Effector memory CD4-positive, alpha-beta T cell (primary cell): Measurements from ENCODE around the gene CNGB1.
"Not testable (repeated sequence)": the region's sequence is repeated elsewhere in the genome, so short reads cannot be mapped to it uniquely, and the experiment has no call there.

Experiments
- DNase-seq, 3 donors: peaks; one replicate each; pipeline ENCODE4 v3.0.0-alpha.2; 2020
- H3K27ac ChIP-seq: 2 replicates; pipeline ENCODE4 v1.7.0; 2013; ENCODE audit warnings: mild to moderate bottlenecking, low read length, moderate library complexity; ENCODE audit not compliant: insufficient read depth, poor library complexity, severe bottlenecking
- H3K27me3 ChIP-seq: replicated peaks from 2 replicates; pipeline ENCODE4 v1.7.0; 2013; ENCODE audit warnings: mild to moderate bottlenecking, low read length; ENCODE audit not compliant: insufficient read depth, control insufficient read depth, poor library complexity, severe bottlenecking
- H3K36me3 ChIP-seq: 2 replicates; pipeline ENCODE4 v1.7.0; 2013; ENCODE audit warnings: mild to moderate bottlenecking, low read length, moderate library complexity; ENCODE audit not compliant: control insufficient read depth, insufficient read depth
- H3K4me1 ChIP-seq: 2 replicates; pipeline ENCODE4 v1.7.0; 2013; ENCODE audit warnings: low read length, mild to moderate bottlenecking; ENCODE audit not compliant: control insufficient read depth, insufficient read depth, poor library complexity, severe bottlenecking
- H3K4me3 ChIP-seq: 2 replicates; pipeline ENCODE4 v1.7.0; 2013; ENCODE audit warnings: low read length, low read depth, mild to moderate bottlenecking; ENCODE audit not compliant: insufficient read depth, poor library complexity, severe bottlenecking
- H3K9me3 ChIP-seq: 2 replicates; pipeline ENCODE4 v1.7.0; 2013; ENCODE audit warnings: mild to moderate bottlenecking, low read length, moderate library complexity; ENCODE audit not compliant: control insufficient read depth
- total RNA-seq, 3 donors: gene quantifications; one replicate each; lab custom pipeline; 2026; lab: John Stamatoyannopoulos, UW

CNGB1 gene
- total RNA-seq: 0 reads per million in 3 donors

DNA sequence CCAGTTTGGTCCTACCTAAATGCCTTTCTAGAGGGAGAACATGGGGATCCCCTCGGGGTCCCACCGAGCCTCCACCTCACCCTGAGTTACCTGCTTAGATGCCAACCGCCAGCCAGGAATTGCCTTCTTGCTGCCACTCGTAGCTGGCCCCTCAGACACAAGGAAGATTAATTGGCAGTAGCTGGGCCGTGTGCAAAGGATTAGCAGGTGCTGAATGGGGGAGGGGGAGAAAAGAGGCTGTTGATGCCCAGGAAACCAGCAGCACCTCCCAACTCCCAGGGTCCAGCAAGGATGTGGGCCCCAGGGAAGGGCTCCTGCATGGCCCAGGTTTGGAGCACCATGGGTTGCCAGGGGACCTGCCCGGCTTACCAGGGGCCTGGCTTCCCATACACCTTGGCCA is at the start of gene CNGB1:
Gene CNGB1 (minus strand): TSS at position 159 of the 400 bp plus-strand sequence. CDS start 3,842 bp downstream, outside the sequence.
- no peak for DNase-seq
- Histone ChIP-seq H3K4me3 (no peak within 1 kb of the TSS), H3K36me3 (no peaks in the 10 kb centered on the region), H3K27me3 (no peaks in the 10 kb centered on the region), H3K9me3 (no peaks in the 10 kb centered on the region), H3K27ac (no peak within 1 kb of the TSS), H3K4me1 (no peaks in the 10 kb centered on the region)

DNA sequence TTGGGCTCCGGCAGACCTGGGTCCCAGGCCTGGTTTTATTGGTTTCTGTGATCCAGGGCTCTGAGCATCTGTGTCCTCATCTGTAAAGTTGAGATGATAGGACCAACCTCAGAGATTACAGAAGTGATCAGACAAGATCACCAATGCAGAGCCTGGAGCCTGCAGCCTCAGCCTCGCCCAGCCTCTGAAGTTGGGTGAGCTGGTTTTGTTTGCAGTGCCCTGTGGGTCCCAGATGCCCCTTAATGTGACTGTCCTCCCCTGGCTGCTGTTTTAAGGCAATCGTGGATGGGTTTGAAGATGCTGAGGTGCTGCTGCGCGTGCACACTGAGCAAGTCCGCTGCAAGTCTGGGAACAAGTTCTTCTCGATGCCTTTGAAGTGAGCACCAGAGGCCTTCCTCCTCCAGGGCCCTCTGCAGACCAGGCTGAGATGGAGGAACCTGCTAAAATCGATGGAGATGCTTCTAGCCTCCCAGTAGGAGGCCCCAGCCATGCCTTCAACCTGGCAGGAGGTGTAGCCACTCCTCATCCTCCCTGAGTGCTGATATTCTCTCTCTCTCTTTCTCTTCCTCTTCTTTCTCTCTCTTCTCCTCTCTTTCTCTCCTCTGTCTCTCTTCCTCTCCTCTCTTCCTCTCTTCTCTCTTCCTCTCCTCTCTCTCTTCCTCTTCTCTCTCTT is 49.1 kb upstream of the CNGB1 start:
- H3K4me3 ChIP-seq: no peak overlapping the region
- no peaks in the 10 kb centered on the region for H3K9me3 ChIP-seq
- no peak for DNase-seq
- no peaks in the 10 kb centered on the region for H3K27me3 ChIP-seq
- no peak overlapping the region for H3K27ac ChIP-seq
- peaks cover 6% of the 10 kb centered on the region for H3K36me3 ChIP-seq
- no peaks in the 10 kb centered on the region for H3K4me1 ChIP-seq

DNA sequence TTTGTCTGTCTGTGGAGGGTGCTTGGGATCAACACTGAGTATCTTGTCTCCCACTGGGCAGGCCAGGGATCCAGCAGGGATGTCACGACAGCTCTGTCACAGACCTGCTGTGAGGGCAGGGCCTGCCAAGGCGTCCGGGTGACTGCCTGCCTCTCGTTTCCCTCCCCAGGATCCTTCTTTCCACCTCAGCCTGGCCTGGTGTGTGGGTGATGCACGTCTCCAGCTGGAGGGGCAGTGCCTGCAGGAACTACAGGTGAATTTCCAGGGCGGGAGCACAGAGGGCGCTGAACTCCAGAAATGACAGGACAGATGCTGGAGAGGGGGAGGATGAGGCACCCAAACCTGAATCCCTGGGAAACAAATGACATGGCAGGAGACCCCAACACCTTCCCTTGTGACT is 47.9 kb upstream of the CNGB1 start:
- Histone ChIP-seq H3K27me3 (no peaks in the 10 kb centered on the region), H3K4me3 (no peak overlapping the region), H3K27ac (no peak overlapping the region), H3K36me3 (peaks cover 6% of the 10 kb centered on the region), H3K4me1 (no peaks in the 10 kb centered on the region), H3K9me3 (no peaks in the 10 kb centered on the region)
- DNase-seq: no peak

DNA sequence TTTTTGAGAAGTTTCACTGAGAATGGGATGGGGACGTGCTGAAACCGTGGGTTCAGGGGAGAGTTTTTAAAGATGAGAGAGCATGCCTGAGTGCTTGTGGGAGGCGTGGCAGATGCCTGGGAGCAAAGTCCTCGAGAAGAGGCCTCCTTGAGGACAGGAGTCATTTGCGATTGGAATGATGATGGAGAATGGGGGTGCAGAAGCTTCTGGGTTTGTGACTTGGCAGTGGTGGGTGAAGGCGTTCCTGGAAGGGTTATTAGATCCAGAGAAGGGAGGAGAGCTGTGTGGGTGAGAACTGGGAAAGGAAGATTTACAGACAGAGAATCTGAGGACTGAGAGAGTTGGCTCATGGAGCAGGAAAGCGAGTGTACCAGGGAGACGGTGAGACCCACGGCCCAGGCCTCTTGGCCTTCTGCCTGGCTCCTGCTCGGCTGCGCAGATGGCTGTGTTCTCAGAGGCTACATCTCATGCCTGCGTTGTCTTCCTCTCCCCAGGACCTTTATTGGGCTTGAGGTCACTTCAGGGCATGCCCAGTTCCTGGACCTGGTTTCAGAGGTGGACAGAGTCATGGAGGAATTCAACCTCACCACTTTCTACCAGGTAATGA is 46.0 kb upstream of the CNGB1 start:
- Histone ChIP-seq H3K27ac (no peak overlapping the region), H3K27me3 (no peaks in the 10 kb centered on the region), H3K9me3 (no peaks in the 10 kb centered on the region), H3K36me3 (peaks cover 16% of the 10 kb centered on the region), H3K4me3 (no peak overlapping the region), H3K4me1 (no peaks in the 10 kb centered on the region)
- DNase-seq: no peak

DNA sequence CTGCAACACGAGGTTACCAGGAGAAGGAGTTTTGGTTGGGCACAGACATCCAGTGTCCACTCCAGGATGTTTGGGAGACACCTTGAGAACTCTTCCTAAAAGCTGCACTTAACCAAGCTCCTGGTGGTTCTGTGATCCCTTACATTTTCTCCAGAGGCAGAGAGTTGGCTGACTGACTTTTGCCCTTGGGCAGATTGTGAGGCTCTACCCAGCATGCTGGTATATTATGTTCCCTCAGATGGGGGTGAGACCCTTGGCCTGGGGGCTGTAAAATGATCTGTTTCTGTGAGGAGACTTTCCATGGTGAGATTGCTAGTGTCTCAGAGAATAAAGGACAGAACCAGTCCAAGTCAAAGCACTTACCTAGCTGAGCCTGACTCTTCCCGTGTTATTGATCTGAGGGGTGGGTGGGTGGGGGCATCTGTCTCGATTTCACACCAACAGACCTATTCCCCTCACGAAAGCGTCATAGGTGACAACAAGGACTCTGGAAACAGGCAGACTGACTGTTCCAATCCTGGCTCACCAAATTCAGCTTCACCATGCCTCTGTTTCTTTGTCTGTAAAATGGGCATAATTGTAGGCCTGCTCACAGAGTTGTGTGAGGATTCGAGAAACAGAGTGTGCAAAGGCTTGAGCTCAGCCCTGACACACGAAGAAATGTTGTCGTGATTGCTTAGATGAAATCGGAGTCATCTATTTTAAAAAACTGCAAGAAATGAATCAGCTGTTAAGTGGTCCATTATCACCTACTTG is 42.5 kb upstream of the CNGB1 start:
- no peaks in the 10 kb centered on the region for H3K27me3 ChIP-seq
- DNase-seq: no peak
- peaks cover 36% of the 10 kb centered on the region for H3K36me3 ChIP-seq
- no peaks in the 10 kb centered on the region for H3K9me3 ChIP-seq
- no peaks in the 10 kb centered on the region for H3K4me1 ChIP-seq
- no peak overlapping the region for H3K27ac ChIP-seq
- H3K4me3 ChIP-seq: no peak overlapping the region

DNA sequence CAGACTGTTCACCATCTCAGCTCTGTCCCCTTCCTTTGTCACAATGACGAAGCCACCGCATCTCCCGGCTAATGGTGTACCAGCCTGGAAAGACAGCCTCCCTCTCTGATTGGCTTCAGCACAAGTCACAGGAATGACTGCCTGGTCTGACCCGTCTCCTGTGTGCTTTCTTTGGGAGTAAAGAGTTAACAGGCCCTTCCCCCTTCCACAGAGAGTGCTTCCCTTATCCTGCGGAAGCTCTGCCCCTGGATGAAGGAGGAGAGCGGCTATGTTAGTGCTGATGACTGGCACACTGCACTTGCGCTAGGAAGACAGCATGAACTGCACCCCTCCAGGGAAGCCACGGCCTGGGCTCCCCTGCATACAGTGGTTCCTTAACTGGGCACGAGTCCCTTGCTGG is 41.6 kb upstream of the CNGB1 start:
- Histone ChIP-seq H3K4me1 (no peaks in the 10 kb centered on the region), H3K36me3 (peaks cover 36% of the 10 kb centered on the region), H3K9me3 (no peaks in the 10 kb centered on the region), H3K27me3 (no peaks in the 10 kb centered on the region), H3K4me3 (no peak overlapping the region), H3K27ac (no peak overlapping the region)
- DNase-seq: no peak

DNA sequence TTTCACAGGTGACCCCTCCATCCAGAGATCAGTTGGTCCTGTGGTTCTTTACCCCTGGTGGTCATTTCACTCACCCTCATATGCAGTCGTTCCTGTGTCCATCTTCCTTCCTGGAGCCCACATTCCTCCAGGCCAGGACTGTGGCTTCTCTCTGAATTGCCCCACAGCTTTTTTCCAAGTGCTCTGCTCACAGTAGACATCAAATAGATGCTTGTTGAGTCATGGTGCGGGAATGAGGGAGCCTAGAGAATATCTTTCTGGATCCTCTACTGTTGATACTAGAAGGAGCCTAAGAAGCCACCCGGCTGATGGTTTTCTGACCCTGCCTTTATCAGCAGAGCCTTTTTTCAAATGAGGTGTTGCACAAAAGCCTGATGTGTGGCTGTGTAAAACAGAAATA is 40.7 kb upstream of the CNGB1 start:
- Histone ChIP-seq H3K27me3 (no peaks in the 10 kb centered on the region), H3K27ac (no peak overlapping the region), H3K4me3 (no peak overlapping the region), H3K36me3 (peaks cover 30% of the 10 kb centered on the region), H3K4me1 (no peaks in the 10 kb centered on the region), H3K9me3 (no peaks in the 10 kb centered on the region)
- DNase-seq: no peak

DNA sequence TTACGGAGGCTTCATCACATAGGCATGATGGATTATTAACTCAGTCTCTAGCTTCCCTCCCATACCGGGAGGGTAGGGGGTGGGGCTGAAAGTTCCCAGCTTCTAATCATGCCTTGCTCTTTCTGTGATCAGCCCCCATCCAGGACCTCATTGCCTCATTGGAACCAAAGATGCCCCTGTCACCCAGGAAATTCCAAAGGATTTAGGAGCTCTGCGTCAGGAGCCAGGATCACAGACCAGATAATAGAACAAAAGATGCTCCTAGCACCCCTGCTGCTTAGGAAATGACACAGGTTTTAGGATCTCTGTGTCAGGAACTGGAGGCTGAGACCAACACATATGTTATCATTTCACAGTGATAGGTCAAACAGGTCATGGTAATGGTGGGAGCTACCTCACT is 40.0 kb upstream of the CNGB1 start:
- Histone ChIP-seq H3K36me3 (peaks cover 30% of the 10 kb centered on the region), H3K27me3 (no peaks in the 10 kb centered on the region), H3K4me3 (no peak overlapping the region), H3K4me1 (no peaks in the 10 kb centered on the region), H3K9me3 (no peaks in the 10 kb centered on the region), H3K27ac (no peak overlapping the region)
- no peak for DNase-seq

DNA sequence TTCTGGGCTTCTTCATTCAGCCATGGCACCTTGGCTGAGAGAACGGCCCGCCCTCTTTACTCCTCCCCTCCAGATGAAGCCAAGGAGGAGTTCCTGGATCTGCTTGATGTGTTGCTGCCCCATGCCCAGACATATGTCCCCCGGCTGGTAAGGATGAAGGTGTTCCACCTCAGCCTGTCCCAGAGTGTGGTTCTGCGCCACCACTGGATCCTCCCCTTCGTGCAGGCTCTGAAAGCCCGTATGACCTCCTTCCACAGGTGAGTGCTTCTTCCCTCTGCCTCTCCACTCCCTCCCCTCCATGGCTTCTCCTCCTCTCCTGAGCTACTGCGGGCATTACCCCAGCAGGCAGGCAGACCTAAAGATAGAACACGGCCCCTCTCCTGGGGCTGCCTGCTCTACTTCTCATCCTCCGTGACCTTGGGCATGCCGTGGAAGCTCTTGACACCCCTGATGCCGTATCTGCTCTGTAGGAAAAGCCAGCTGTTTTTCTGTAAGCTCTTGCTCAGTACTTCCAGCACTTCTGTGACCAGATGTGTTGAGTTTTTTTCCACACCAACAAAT is 39.0 kb upstream of the CNGB1 start:
- Histone ChIP-seq H3K36me3 (peaks cover 30% of the 10 kb centered on the region), H3K27ac (no peak overlapping the region), H3K9me3 (no peaks in the 10 kb centered on the region), H3K27me3 (no peaks in the 10 kb centered on the region), H3K4me1 (no peaks in the 10 kb centered on the region), H3K4me3 (no peak overlapping the region)
- no peak for DNase-seq

DNA sequence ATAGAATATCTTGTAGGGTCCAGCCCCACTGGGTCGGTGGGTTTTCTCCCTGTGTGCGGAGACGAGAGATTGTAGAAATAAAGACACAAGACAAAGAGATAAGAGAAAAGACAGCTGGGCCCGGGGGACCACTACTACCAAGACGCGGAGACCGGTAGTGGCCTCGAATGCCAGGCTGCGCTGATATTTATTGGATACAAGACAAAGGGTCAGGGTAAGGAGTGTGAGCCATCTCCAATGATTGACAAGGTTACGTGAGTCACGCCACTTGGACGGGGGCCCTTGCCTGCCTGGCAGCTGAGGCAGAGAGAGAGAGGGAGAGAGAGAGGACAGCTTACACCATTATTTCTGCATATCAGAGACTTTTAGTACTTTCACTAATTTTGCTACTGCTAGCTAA is 33.8 kb upstream of the CNGB1 start:
- peaks cover 13% of the 10 kb centered on the region for H3K4me1 ChIP-seq
- H3K9me3 ChIP-seq, H3K36me3 ChIP-seq, H3K27ac ChIP-seq, H3K27me3 ChIP-seq, H3K4me3 ChIP-seq, DNase-seq: not testable (repeated sequence)
